GM23338 (cell line): ENCODE results near the gene TP53BP1. TPM values are rescaled to one million over a fixed set of nuclear protein-coding genes. Genes with fewer than 3 reads are reported as not detected.

Experiments used
- ATAC-seq: fragments of 200-7000 bp; cut with Tn5 transposase; 3 replicates; pipeline ENCODE4 v1.9.1; 2020
- DNase-seq: peaks from one replicate; pipeline ENCODE4 v3.0.0-alpha.2; 2015; ENCODE audit warnings: low spot score
- H2AFZ ChIP-seq: fragments of 200-600 bp; sonication (generic); 2 replicates; pipeline ENCODE4 v1.8.0; 2016; ENCODE audit warnings: antibody characterized with exemption, mild to moderate bottlenecking, moderate library complexity
- H3F3A ChIP-seq: fragments of 200-600 bp; sonication (generic); replicated peaks from 2 replicates; pipeline ENCODE4 v1.8.0; 2017; ENCODE audit warnings: antibody characterized with exemption, mixed run types, low read depth
- H3K27ac ChIP-seq: fragments of 200-600 bp; sonication (generic); 2 replicates; pipeline ENCODE4 v1.6.1; 2016; ENCODE audit warnings: low read depth
- H3K27me3 ChIP-seq: fragments of 200-600 bp; sonication (generic); 2 replicates; pipeline ENCODE4 v1.8.0; 2016; ENCODE audit warnings: mild to moderate bottlenecking, mixed run types, moderate library complexity; ENCODE audit not compliant: insufficient read depth
- H3K36me3 ChIP-seq: fragments of 200-600 bp; sonication (generic); 2 replicates; pipeline ENCODE4 v1.8.0; 2016; ENCODE audit warnings: mild to moderate bottlenecking; ENCODE audit not compliant: insufficient read depth
- H3K4me1 ChIP-seq: fragments of 200-600 bp; sonication (generic); 2 replicates; pipeline ENCODE4 v1.8.0; 2016; ENCODE audit warnings: mild to moderate bottlenecking, moderate library complexity; ENCODE audit not compliant: insufficient read depth
- H3K4me2 ChIP-seq: fragments of 200-600 bp; sonication (generic); 2 replicates; pipeline ENCODE4 v1.7.1; 2017; ENCODE audit warnings: mixed run types
- H3K4me3 ChIP-seq: fragments of 200-600 bp; sonication (generic); 2 replicates; pipeline ENCODE4 v1.6.1; 2016; ENCODE audit warnings: mixed run types
- H3K79me2 ChIP-seq: fragments of 200-600 bp; sonication (generic); replicated peaks from 2 replicates; pipeline ENCODE4 v1.8.0; 2017; ENCODE audit warnings: mild to moderate bottlenecking; ENCODE audit not compliant: insufficient read depth
- H3K9me2 ChIP-seq: fragments of 200-600 bp; sonication (generic); 2 replicates; pipeline ENCODE4 v1.8.0; 2017; ENCODE audit not compliant: insufficient read depth
- H4K20me1 ChIP-seq: fragments of 200-600 bp; sonication (generic); replicated peaks from 2 replicates; pipeline ENCODE4 v1.8.0; 2017; ENCODE audit warnings: mild to moderate bottlenecking; ENCODE audit not compliant: insufficient read depth
- H3K27ac Mint-ChIP-seq: 2 replicates; pipeline ENCODE4 v1.8.0; 2020; ENCODE audit warnings: inconsistent platforms, mild to moderate bottlenecking, moderate library complexity, mixed read lengths
- H3K27me3 Mint-ChIP-seq: 3 replicates; pipeline ENCODE4 v1.8.0; 2022; ENCODE audit warnings: low read depth, mild to moderate bottlenecking, moderate library complexity, mixed read lengths, inconsistent platforms; ENCODE audit not compliant: insufficient read depth, poor library complexity
- H3K36me3 Mint-ChIP-seq: 3 replicates; pipeline ENCODE4 v1.8.0; 2021; ENCODE audit warnings: low read depth, mild to moderate bottlenecking, inconsistent platforms, moderate library complexity, mixed read lengths
- H3K4me1 Mint-ChIP-seq: 3 replicates; pipeline ENCODE4 v1.8.0; 2020; ENCODE audit warnings: mild to moderate bottlenecking, inconsistent platforms, mixed read lengths
- H3K4me3 Mint-ChIP-seq: 3 replicates; pipeline ENCODE4 v1.8.0; 2021; ENCODE audit warnings: moderate library complexity, mild to moderate bottlenecking, inconsistent platforms, mixed read lengths
- H3K9me3 Mint-ChIP-seq: 3 replicates; pipeline ENCODE4 v1.8.0; 2020; ENCODE audit warnings: moderate library complexity, mild to moderate bottlenecking, inconsistent platforms, mixed read lengths
- CREB1 ChIP-seq: fragments of 250-450 bp; sonication (Bioruptor Pico); IDR thresholded peaks from 2 replicates; pipeline ENCODE4 v1.5.0; 2020; ENCODE audit warnings: low read depth, mild to moderate bottlenecking, moderate library complexity
- EZH2 ChIP-seq: fragments of 200-600 bp; sonication (generic); IDR thresholded peaks from one replicate; pipeline ENCODE4 v1.8.0; 2017; ENCODE audit warnings: antibody characterized with exemption, mild to moderate bottlenecking, low read depth; ENCODE audit not compliant: unreplicated experiment
- EZH2phosphoT487 ChIP-seq: fragments of 200-600 bp; sonication (generic); IDR thresholded peaks from one replicate; pipeline ENCODE4 v1.8.1; 2018; ENCODE audit warnings: antibody characterized with exemption; ENCODE audit not compliant: unreplicated experiment
- JUNB ChIP-seq: IDR thresholded peaks from one replicate; pipeline ENCODE4 v1.6.1; 2016; ENCODE audit warnings: antibody characterized with exemption; ENCODE audit not compliant: unreplicated experiment
- NANOG ChIP-seq: IDR thresholded peaks from 2 replicates; pipeline ENCODE4 v1.6.1; 2016; ENCODE audit warnings: antibody characterized with exemption, borderline replicate concordance
- POLR2AphosphoS5 ChIP-seq: IDR thresholded peaks from 2 replicates; pipeline ENCODE4 v1.6.1; 2016; ENCODE audit warnings: antibody characterized with exemption, low read depth
- STAT1 ChIP-seq: IDR thresholded peaks from one replicate; pipeline ENCODE4 v1.6.1; 2016; ENCODE audit warnings: antibody characterized with exemption; ENCODE audit not compliant: unreplicated experiment
- ZNF114 ChIP-seq: fragments of 250-450 bp; sonication (Bioruptor Pico); IDR thresholded peaks from 2 replicates; pipeline ENCODE4 v1.5.0; 2020; ENCODE audit warnings: mild to moderate bottlenecking, moderate library complexity
- ZNF331 ChIP-seq: fragments of 250-450 bp; sonication (Bioruptor Pico); IDR thresholded peaks from 2 replicates; pipeline ENCODE4 v1.5.0; 2020; ENCODE audit warnings: low read depth, mild to moderate bottlenecking, moderate library complexity
- polyA plus RNA-seq: library from polyadenylated mRNA; unstranded; fragments of >200 nt; fragmentation: Nextera tagmentation; extraction: Ambion mirVana; gene quantifications from 2 replicates; pipeline ENCODE4 v1.2.1, GENCODE V29; 2016
- total RNA-seq: library from RNA; depleted of rRNA; stranded (reverse); fragments of >200 nt; shearing (Covaris generic); gene quantifications from 2 replicates; pipeline ENCODE4 v1.2.3, GENCODE V29; 2014
- TF ChIP-seq, protein P1 (sequence below): fragments of 250-450 bp; sonication (Bioruptor Pico); IDR thresholded peaks from 2 replicates; pipeline ENCODE4 v1.5.0; 2020; ENCODE audit warnings: mild to moderate bottlenecking, moderate library complexity
- TF ChIP-seq, protein P2 (sequence below): IDR thresholded peaks from 2 replicates; pipeline ENCODE4 v1.6.1; 2016; ENCODE audit warnings: antibody characterized with exemption
- TF ChIP-seq, protein P3 (sequence below): IDR thresholded peaks from one replicate; pipeline ENCODE4 v1.6.1; 2018; ENCODE audit warnings: antibody characterized with exemption; ENCODE audit not compliant: unreplicated experiment
- TF ChIP-seq, protein P4 (sequence below), 2 experiments: fragments of 200-600 bp in 1 of 2; sonication (generic) in 1 of 2; conservative IDR thresholded peaks; 2 replicates each; pipeline versions ENCODE4 v1.5.1 to v1.6.1; 2016 to 2017; ENCODE audit warnings: antibody characterized with exemption in 2 of 2, low read depth in 2 of 2, mild to moderate bottlenecking in 2 of 2, moderate library complexity in 1 of 2

The TP53BP1 gene
- total and polyA plus RNA-seq, 2 experiments from 2014 or later, result 17.7 to 81.3 TPM

DNA sequence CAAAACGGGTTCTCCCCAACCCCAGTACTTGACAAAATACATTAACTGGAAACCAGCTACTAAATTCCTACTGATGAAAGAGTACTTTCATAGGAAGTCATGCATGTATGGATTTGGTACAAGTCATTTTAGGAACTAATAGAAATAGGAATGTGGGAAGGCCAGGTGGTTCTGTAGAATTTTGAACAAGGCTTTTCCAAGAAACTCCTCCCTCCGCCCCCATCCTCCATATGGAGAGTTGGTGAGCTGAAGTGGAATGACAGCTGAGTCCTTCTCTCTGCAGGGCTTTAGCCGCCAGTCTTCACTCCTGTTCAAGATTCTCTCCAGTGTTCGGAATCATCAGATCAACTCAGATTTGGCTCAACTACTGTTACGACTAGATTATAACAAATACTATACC lies 88.8 kb downstream of the TP53BP1 start:
- no peaks in the 10 kb centered on the region for H3K9me2 ChIP-seq
- Mint-ChIP-seq H3K4me3 (no peak overlapping the region), H3K4me1 (no peaks in the 10 kb centered on the region), H3K27ac (no peak overlapping the region), H3K27me3 (peaks cover 2% of the 10 kb centered on the region), H3K36me3 (peaks cover 88% of the 10 kb centered on the region), H3K9me3 (no peaks in the 10 kb centered on the region)
- H3K27me3 ChIP-seq, result no peaks in the 10 kb centered on the region
- no peak overlapping the region for H3K4me2 ChIP-seq
- no peak for ATAC-seq
- peaks cover 53% of the 10 kb centered on the region for H3K36me3 ChIP-seq
- H3K4me1 ChIP-seq, result no peaks in the 10 kb centered on the region
- H4K20me1 ChIP-seq, result peaks cover 26% of the 10 kb centered on the region
- no peak overlapping the region for H3K27ac ChIP-seq
- no peak for DNase-seq
- TF ChIP-seq, protein P1, sequence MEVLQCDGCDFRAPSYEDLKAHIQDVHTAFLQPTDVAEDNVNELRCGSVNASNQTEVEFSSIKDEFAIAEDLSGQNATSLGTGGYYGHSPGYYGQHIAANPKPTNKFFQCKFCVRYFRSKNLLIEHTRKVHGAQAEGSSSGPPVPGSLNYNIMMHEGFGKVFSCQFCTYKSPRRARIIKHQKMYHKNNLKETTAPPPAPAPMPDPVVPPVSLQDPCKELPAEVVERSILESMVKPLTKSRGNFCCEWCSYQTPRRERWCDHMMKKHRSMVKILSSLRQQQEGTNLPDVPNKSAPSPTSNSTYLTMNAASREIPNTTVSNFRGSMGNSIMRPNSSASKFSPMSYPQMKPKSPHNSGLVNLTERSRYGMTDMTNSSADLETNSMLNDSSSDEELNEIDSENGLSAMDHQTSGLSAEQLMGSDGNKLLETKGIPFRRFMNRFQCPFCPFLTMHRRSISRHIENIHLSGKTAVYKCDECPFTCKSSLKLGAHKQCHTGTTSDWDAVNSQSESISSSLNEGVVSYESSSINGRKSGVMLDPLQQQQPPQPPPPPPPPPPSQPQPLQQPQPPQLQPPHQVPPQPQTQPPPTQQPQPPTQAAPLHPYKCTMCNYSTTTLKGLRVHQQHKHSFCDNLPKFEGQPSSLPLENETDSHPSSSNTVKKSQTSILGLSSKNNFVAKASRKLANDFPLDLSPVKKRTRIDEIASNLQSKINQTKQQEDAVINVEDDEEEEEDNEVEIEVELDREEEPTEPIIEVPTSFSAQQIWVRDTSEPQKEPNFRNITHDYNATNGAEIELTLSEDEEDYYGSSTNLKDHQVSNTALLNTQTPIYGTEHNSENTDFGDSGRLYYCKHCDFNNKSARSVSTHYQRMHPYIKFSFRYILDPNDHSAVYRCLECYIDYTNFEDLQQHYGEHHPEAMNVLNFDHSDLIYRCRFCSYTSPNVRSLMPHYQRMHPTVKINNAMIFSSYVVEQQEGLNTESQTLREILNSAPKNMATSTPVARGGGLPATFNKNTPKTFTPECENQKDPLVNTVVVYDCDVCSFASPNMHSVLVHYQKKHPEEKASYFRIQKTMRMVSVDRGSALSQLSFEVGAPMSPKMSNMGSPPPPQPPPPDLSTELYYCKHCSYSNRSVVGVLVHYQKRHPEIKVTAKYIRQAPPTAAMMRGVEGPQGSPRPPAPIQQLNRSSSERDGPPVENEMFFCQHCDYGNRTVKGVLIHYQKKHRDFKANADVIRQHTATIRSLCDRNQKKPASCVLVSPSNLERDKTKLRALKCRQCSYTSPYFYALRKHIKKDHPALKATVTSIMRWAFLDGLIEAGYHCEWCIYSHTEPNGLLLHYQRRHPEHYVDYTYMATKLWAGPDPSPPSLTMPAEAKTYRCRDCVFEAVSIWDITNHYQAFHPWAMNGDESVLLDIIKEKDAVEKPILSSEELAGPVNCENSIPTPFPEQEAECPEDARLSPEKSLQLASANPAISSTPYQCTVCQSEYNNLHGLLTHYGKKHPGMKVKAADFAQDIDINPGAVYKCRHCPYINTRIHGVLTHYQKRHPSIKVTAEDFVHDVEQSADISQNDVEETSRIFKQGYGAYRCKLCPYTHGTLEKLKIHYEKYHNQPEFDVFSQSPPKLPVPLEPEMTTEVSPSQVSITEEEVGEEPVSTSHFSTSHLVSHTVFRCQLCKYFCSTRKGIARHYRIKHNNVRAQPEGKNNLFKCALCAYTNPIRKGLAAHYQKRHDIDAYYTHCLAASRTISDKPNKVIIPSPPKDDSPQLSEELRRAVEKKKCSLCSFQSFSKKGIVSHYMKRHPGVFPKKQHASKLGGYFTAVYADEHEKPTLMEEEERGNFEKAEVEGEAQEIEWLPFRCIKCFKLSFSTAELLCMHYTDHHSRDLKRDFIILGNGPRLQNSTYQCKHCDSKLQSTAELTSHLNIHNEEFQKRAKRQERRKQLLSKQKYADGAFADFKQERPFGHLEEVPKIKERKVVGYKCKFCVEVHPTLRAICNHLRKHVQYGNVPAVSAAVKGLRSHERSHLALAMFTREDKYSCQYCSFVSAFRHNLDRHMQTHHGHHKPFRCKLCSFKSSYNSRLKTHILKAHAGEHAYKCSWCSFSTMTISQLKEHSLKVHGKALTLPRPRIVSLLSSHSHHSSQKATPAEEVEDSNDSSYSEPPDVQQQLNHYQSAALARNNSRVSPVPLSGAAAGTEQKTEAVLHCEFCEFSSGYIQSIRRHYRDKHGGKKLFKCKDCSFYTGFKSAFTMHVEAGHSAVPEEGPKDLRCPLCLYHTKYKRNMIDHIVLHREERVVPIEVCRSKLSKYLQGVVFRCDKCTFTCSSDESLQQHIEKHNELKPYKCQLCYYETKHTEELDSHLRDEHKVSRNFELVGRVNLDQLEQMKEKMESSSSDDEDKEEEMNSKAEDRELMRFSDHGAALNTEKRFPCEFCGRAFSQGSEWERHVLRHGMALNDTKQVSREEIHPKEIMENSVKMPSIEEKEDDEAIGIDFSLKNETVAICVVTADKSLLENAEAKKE, result no peak
- TF ChIP-seq, protein P2, sequence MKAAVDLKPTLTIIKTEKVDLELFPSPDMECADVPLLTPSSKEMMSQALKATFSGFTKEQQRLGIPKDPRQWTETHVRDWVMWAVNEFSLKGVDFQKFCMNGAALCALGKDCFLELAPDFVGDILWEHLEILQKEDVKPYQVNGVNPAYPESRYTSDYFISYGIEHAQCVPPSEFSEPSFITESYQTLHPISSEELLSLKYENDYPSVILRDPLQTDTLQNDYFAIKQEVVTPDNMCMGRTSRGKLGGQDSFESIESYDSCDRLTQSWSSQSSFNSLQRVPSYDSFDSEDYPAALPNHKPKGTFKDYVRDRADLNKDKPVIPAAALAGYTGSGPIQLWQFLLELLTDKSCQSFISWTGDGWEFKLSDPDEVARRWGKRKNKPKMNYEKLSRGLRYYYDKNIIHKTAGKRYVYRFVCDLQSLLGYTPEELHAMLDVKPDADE, result no peak
- TF ChIP-seq POLR2AphosphoS5 (no peak), EZH2phosphoT487 (no peak), JUNB (no peak), EZH2 (no peak), STAT1 (no peak), ZNF331 (CRISPR knock-in tag) (no peak), ZNF114 (CRISPR knock-in tag) (no peak), NANOG (no peak), CREB1 (CRISPR knock-in tag) (no peak)
- TF ChIP-seq, protein P3, sequence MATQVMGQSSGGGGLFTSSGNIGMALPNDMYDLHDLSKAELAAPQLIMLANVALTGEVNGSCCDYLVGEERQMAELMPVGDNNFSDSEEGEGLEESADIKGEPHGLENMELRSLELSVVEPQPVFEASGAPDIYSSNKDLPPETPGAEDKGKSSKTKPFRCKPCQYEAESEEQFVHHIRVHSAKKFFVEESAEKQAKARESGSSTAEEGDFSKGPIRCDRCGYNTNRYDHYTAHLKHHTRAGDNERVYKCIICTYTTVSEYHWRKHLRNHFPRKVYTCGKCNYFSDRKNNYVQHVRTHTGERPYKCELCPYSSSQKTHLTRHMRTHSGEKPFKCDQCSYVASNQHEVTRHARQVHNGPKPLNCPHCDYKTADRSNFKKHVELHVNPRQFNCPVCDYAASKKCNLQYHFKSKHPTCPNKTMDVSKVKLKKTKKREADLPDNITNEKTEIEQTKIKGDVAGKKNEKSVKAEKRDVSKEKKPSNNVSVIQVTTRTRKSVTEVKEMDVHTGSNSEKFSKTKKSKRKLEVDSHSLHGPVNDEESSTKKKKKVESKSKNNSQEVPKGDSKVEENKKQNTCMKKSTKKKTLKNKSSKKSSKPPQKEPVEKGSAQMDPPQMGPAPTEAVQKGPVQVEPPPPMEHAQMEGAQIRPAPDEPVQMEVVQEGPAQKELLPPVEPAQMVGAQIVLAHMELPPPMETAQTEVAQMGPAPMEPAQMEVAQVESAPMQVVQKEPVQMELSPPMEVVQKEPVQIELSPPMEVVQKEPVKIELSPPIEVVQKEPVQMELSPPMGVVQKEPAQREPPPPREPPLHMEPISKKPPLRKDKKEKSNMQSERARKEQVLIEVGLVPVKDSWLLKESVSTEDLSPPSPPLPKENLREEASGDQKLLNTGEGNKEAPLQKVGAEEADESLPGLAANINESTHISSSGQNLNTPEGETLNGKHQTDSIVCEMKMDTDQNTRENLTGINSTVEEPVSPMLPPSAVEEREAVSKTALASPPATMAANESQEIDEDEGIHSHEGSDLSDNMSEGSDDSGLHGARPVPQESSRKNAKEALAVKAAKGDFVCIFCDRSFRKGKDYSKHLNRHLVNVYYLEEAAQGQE, result no peak
- TF ChIP-seq, protein P4, sequence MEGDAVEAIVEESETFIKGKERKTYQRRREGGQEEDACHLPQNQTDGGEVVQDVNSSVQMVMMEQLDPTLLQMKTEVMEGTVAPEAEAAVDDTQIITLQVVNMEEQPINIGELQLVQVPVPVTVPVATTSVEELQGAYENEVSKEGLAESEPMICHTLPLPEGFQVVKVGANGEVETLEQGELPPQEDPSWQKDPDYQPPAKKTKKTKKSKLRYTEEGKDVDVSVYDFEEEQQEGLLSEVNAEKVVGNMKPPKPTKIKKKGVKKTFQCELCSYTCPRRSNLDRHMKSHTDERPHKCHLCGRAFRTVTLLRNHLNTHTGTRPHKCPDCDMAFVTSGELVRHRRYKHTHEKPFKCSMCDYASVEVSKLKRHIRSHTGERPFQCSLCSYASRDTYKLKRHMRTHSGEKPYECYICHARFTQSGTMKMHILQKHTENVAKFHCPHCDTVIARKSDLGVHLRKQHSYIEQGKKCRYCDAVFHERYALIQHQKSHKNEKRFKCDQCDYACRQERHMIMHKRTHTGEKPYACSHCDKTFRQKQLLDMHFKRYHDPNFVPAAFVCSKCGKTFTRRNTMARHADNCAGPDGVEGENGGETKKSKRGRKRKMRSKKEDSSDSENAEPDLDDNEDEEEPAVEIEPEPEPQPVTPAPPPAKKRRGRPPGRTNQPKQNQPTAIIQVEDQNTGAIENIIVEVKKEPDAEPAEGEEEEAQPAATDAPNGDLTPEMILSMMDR (conservative IDR thresholded peaks at IDR 0.05; ENCODE audit: low read depth in 2 of 2), result no peak
- peaks cover 21% of the 10 kb centered on the region for H3F3A ChIP-seq
- H2AFZ ChIP-seq, result no peak overlapping the region
- H3K79me2 ChIP-seq, result no peaks in the 10 kb centered on the region
- no peak overlapping the region for H3K4me3 ChIP-seq
